SK-N-SH treated with all-trans-retinoic acid at 6 μM for 48 hours (cell line): ENCODE results near the gene PTPRN2.

Source experiments
- ARNTL ChIP-seq: fragments of 450-650 bp; formaldehyde crosslinking; IDR thresholded peaks from 2 replicates; pipeline ENCODE4 v1.5.0; 2020; ENCODE audit warnings: low read depth, mild to moderate bottlenecking, moderate library complexity, borderline replicate concordance
- BACH2 ChIP-seq: fragments of 250-450 bp; sonication (Bioruptor Pico); IDR thresholded peaks from 2 replicates; pipeline ENCODE4 v1.9.0; 2021; ENCODE audit warnings: mild to moderate bottlenecking, borderline replicate concordance
- CSDC2 ChIP-seq: fragments of 250-450 bp; sonication (Bioruptor Pico); IDR thresholded peaks from 2 replicates; pipeline ENCODE4 v1.5.0; 2020; ENCODE audit warnings: mild to moderate bottlenecking, moderate library complexity
- GLIS3 ChIP-seq: fragments of 250-450 bp; sonication (Bioruptor Pico); IDR thresholded peaks from 2 replicates; pipeline ENCODE4 v1.5.0; 2020; ENCODE audit warnings: mild to moderate bottlenecking, moderate library complexity
- RARB ChIP-seq: fragments of 250-450 bp; sonication (Bioruptor Pico); IDR thresholded peaks from 2 replicates; pipeline ENCODE4 v1.8.0; 2021; ENCODE audit warnings: mild to moderate bottlenecking, moderate library complexity
- ZNF70 ChIP-seq: fragments of 450-650 bp; formaldehyde crosslinking; IDR thresholded peaks from 2 replicates; pipeline ENCODE4 v1.5.0; 2020; ENCODE audit warnings: mild to moderate bottlenecking, moderate library complexity
- ZNF8 ChIP-seq: fragments of 450-650 bp; formaldehyde crosslinking; IDR thresholded peaks from 2 replicates; pipeline ENCODE4 v1.5.0; 2020; ENCODE audit warnings: mild to moderate bottlenecking, moderate library complexity
- TF ChIP-seq, protein P1 (sequence below): fragments of 250-450 bp; sonication (Bioruptor Pico); IDR thresholded peaks from 2 replicates; pipeline ENCODE4 v1.8.0; 2020; ENCODE audit warnings: mild to moderate bottlenecking, moderate library complexity, borderline replicate concordance
- TF ChIP-seq, protein P2 (sequence below): fragments of 250-450 bp; sonication (Bioruptor Pico); IDR thresholded peaks from 2 replicates; pipeline ENCODE4 v1.5.1; 2020; ENCODE audit warnings: low read depth, mild to moderate bottlenecking, moderate library complexity
- TF ChIP-seq, protein P3 (sequence below): fragments of 250-450 bp; sonication (Bioruptor Pico); IDR thresholded peaks from 2 replicates; pipeline ENCODE4 v1.5.1; 2021; ENCODE audit warnings: mild to moderate bottlenecking, moderate library complexity

DNA sequence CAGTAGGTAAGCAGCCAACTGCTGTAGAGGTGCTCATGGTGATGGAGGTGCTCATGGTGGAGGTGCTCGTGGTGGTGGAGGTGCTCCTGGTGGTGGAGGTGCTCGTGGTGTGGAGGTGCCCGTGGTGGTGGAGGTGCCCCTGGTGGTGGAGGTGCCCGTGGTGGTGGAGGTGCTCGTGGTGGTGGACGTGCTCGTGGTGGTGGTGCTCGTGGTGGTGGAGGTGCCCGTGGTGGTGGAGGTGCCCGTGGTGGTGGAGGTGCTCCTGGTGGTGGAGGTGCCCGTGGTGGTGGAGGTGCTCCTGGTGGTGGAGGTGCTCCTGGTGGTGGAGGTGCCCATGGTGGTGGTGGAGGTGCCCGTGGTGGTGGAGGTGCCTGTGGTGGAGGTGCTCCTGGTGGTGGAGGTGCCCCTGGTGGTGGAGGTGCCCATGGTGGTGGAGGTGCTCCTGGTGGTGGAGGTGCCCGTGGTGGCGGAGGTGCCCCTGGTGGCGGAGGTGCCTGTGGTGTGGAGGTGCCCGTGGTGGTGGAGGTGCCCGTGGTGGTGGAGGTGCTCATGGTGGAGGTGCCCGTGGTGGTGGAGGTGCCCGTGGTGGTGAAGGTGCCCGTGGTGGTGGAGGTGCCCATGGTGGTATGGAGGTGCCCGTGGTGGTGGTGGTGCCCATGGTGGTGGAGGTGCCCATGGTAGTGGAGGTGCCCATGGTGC, 517.3 kb downstream of the PTPRN2 start:
- TF ChIP-seq, protein P1, sequence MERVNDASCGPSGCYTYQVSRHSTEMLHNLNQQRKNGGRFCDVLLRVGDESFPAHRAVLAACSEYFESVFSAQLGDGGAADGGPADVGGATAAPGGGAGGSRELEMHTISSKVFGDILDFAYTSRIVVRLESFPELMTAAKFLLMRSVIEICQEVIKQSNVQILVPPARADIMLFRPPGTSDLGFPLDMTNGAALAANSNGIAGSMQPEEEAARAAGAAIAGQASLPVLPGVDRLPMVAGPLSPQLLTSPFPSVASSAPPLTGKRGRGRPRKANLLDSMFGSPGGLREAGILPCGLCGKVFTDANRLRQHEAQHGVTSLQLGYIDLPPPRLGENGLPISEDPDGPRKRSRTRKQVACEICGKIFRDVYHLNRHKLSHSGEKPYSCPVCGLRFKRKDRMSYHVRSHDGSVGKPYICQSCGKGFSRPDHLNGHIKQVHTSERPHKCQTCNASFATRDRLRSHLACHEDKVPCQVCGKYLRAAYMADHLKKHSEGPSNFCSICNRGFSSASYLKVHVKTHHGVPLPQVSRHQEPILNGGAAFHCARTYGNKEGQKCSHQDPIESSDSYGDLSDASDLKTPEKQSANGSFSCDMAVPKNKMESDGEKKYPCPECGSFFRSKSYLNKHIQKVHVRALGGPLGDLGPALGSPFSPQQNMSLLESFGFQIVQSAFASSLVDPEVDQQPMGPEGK, result no peak
- TF ChIP-seq ARNTL (CRISPR knock-in tag), result no peak
- no peak for TF ChIP-seq RARB (CRISPR knock-in tag)
- no peak for TF ChIP-seq BACH2
- TF ChIP-seq ZNF70 (CRISPR knock-in tag), result no peak
- TF ChIP-seq CSDC2 (CRISPR knock-in tag), result no peak
- TF ChIP-seq, protein P2, sequence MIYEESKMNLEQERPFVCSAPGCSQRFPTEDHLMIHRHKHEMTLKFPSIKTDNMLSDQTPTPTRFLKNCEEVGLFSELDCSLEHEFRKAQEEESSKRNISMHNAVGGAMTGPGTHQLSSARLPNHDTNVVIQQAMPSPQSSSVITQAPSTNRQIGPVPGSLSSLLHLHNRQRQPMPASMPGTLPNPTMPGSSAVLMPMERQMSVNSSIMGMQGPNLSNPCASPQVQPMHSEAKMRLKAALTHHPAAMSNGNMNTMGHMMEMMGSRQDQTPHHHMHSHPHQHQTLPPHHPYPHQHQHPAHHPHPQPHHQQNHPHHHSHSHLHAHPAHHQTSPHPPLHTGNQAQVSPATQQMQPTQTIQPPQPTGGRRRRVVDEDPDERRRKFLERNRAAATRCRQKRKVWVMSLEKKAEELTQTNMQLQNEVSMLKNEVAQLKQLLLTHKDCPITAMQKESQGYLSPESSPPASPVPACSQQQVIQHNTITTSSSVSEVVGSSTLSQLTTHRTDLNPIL (CRISPR knock-in tag), result no peak
- TF ChIP-seq GLIS3 (CRISPR knock-in tag), result no peak
- no peak for TF ChIP-seq ZNF8 (CRISPR knock-in tag)
- TF ChIP-seq, protein P3, sequence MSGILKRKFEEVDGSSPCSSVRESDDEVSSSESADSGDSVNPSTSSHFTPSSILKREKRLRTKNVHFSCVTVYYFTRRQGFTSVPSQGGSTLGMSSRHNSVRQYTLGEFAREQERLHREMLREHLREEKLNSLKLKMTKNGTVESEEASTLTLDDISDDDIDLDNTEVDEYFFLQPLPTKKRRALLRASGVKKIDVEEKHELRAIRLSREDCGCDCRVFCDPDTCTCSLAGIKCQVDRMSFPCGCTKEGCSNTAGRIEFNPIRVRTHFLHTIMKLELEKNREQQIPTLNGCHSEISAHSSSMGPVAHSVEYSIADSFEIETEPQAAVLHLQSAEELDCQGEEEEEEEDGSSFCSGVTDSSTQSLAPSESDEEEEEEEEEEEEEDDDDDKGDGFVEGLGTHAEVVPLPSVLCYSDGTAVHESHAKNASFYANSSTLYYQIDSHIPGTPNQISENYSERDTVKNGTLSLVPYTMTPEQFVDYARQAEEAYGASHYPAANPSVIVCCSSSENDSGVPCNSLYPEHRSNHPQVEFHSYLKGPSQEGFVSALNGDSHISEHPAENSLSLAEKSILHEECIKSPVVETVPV, result no peak
